CD1c-positive myeloid dendritic cell (primary cell): ENCODE results near the gene FBXO47.

Experiments
- DNase-seq: peaks from one replicate; pipeline ENCODE4 v3.0.0-alpha.2; 2016; ENCODE audit errors: extremely low spot score

Gene FBXO47, protein sequence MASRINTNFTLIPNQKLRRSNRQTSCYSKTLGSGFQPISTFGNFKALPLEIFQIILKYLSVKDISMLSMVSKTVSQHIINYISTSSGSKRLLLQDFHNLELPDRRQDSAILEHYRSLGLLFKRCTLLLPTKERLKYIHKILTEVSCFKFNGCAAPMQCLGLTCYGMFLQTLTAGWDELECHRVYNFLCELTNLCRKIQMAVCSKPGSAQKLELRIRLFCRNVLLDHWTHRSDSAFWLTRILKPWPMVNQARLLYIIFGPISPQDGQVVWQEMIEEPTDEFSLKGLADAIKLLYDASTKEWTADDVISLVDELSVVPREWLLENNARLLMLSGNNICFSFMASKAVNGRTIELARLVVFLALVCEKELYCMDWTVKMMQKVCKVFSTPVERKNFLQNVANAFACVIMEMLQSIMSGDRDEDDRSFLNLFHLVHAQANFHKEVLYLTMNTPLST

DNA sequence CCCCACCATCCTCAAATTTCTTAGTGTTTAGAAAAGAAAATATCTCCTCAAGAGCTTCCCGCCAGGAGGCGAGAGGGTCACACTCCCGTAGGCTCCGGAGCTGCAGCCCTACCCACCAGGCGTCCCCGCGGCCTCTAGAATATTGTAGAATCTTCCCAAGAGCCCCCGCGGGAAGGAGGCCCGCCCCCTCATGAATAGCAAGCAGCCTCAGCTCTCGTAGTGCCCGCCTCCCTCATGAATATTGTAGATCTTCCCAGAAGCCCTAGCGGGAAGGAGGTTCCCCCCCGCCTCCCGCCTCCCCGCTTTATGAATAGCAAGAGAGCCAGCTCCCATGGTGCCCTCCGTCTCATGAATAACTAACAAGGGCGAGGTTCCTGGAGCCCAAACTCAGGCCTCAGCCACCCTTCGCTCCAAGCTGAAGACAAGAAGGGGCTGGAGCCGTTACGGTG lies at the start of gene FBXO47:
TSS of gene FBXO47 (minus strand) at position 114 of the 449 bp plus-strand sequence. CDS start 4,378 bp downstream, outside the sequence.
- peak; percentile 91 for DNase-seq

DNA sequence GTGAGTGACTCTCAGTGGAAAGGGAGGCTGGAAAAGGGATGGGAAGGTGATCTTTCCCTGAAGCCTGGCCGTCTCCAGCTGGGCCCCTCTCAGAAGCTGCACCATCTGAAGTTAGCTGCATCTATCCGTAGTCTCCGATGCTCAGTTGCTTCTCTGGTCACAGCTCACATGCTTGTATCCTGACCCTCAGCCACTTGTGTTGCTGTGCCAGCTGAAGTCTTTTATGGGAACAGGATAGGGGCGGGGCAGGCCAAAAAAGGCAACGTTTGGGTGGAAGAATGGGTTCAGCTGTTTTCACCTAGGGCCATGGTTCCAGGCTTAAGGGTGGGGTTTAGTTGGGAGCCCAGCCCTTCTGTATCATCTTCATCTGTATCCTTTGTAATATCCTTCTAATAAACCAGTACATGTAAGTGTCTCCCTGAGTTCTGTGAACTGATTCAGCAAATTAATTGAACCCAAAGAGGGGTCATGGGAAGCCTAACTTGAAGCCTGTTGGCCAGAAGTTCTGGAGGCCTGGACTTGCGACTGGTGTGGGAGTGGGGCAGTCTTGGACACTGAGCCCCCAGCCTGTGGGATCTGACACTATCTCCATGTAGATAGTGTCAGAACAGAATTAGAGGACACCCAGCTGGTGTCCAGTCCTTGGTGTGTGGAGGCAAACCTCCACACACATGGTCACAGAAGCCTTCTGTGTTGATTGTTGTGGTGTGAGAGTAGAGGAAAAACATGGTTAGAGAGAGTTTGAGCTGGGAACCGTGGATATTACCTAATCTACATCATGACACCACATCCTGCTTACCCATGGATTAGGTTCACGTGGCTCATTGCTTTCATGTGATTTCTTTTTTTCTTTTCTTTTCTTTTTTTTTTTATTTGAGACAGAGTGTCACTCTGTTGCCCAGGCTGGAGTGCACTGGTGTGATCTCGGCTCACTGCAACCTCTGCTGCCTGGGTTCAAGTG lies 49.3 kb upstream of the FBXO47 start:
- DNase-seq, result peak; percentile 6

DNA sequence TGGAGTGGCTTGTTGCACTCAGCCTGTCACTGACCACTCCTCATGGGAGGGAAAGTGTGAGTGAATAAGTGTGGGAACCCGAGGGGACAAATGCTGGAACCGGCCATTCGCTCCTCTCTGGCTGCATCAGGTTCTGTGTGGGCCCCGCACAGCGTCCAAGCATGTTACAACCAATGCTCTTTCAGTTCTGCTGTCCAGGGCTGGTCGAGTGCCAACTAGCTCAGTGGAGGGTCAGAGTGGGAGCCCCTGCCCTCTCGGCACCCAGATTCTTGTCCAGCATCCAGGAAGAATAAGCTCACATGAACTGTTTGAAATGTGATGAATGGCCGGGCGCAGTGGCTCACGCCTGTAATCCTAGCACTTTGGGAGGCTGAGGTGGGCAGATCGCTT lies 48.3 kb upstream of the FBXO47 start:
- DNase-seq, result no peak

DNA sequence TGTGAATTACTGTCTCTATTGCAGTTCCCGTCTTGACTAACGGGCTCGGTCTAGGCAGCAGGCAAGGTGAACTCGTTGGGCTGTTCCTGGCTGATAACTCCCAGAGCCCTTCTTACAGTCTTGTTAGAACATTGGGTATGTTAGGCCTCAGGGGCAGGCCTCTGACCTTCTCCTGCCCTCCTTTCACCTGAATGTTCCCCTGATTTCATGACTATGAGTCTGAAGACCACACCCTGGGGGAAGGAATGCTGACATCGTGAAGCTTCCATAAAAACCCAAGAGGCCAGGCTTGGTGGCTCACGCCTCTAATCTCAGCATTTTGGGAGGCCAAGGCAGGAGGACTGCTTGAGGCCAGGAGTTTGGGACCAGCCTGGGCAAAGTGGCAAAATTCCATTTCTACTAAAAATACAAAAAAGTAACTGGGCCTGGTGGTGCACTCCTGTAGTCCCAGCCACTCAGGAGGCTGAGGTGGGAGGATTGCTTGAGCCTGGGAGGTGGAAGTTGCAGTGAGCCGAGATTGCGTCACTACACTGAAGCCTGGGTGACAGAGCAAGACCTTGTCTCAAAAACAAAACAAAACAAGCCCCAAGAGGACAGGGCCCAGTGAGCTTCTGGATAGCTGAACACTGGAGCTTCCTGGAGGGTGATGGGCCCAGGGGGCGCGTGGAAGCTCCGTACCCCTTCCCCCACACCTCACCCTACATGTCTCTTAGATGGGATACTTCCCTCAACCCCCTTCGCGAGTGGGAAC lies 47.8 kb upstream of the FBXO47 start:
- peak; percentile 53 for DNase-seq

DNA sequence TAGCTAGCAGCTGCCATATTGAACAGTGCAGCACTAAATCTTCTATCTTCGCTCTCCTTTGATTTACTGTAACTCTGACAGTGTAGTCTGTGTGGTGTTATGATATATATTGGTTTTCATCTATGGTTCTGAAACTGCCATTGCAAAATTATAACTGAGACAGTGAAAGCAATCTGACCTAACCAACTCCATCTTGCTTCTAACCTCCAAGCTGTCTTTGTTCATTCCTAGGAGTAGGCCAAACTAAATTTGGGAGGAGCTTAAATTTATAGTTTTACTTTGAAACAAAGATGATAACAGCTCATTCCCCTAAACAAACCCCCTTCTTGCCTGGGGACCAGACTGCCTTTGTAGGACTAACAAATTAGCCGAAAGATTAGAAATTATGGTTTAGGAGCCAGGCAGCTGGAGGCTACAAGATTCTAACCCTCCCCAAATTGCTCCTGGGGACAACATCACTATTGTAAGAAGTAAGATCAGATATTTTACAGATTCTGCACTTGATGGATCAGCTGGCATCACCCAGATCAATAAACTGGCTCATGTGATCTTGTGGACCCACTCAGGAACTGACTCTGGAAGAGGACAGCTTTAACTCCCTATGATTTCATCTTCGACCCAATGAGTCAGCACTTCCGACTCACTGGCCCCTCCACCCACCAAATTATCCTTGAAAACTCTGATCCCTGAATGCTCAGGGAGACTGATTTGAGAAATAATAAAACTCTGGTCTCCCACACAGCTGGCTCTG lies 47.0 kb upstream of the FBXO47 start:
- peak; percentile 45 for DNase-seq

DNA sequence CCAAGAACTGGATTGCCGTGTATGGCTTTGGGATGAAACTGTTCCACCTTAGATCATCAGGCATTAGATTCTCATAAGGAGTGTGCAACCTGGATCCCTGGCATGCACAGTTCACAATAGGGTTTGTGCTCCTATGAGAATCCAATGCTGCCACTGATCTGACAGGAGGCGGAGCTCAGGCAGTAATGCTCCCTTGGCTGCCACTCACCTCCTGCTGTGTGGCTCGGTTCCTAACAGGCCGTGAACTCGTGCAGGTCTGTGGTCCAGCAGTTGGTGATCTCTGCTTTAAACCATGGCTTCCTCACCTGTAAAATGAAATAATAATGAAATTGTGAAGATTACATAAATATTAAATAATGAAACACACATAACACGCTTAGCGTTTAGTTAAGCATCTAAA lies 45.5 kb upstream of the FBXO47 start:
- no peak for DNase-seq

DNA sequence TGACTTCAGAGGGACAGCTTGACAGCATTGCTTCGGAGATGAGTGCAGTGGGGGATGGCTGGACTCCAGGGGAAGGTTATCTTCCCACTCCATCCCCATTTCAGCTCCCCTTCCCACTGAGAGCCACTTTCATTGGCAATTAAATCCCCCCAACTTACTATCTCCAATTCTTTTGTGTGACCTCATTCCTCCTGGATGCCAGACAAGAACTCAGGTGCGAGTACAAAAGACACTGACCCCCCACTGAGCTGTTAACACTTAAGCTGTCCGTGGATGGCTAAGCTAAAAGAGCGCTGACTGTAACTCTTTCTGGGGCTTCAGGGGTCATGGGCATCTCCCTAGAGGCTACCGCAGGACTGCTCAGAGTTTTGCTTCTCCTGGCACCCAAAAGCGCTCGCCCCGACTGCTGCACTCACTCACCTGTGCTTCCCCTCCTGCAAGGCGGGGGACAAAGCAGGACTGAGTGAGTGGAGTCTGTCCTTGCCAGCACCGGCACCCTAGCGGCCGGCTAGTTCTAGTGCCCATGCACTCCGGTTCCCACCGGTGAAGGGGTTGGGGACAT lies 44.8 kb upstream of the FBXO47 start:
- DNase-seq, result no peak

GRCh38 chr17:39009581-39010001 lies 42.4 kb upstream of the FBXO47 start:
- no peak for DNase-seq

GRCh38 chr17:39008633-39009032 lies 41.4 kb upstream of the FBXO47 start:
- DNase-seq, result no peak

DNA sequence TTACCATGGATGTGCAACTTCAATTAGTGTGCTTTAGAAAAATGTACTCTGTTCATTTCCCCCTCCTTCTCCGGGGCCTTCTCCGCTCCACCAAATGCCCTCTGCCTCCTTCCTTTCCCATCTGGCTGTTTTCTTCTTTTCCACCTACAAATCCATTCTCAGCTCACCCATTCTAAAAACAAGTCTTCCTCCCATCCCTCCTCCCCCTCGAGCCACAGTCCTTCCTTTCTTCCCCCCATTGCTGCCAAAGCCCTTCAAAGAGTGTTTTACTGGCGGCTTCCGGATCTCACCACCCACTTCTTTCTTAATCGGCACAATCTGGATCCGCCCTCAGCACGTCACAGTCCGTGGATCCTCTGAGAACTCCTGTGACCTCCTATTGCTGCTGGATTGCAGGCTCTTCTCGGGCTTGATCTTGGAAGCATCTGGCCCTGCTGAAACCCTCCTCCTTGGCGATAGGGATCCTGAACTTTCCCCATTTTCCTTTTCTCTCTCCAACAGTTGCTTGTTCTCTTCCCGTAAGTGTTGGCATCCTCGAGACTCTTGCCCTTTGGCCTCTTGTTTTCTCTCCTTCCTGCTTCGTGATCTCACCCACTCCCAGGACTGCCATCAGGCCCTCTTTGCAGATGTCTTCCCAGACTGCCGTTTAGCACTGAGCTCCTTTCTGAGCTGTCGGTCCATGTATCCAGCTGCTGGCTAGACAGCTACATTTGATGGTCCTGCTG lies 36.0 kb upstream of the FBXO47 start:
- DNase-seq, result peak; percentile 78

GRCh38 chr17:39001703-39002637 lies 34.8 kb upstream of the FBXO47 start:
- DNase-seq, result peak; percentile 94

DNA sequence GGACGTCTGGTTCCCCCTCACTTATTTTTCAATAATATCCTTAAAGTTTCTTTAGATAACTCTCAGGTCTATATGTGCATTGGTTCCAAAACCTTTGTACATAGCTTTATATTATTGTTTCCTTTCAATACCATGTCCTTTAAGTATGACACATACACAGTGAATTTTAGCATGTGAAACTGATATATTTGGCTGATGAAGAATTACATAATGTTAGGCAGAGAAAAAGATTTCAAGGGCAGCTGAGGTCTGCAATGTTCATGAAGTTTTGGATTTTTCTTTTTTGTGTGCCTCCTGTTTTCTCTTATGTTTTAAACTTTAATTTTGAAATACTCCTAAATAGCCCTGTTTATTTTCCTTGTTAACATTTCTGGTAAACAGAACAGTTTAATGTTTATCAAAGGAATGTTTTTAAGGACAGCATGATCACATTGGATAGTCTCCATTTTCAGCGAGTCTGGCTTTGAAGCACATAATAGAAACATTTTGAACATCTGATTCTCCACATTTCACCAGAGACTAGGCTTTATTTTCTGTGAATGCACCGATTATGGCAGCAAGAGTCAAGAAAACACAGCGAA lies 32.9 kb upstream of the FBXO47 start:
- no peak for DNase-seq

- DNase-seq, result no peak
Observed at GRCh38 chr17:38996660-38997337, 29.6 kb upstream of the FBXO47 start.

GRCh38 chr17:38994026-38994425 lies 26.8 kb upstream of the FBXO47 start:
- no peak for DNase-seq

DNA sequence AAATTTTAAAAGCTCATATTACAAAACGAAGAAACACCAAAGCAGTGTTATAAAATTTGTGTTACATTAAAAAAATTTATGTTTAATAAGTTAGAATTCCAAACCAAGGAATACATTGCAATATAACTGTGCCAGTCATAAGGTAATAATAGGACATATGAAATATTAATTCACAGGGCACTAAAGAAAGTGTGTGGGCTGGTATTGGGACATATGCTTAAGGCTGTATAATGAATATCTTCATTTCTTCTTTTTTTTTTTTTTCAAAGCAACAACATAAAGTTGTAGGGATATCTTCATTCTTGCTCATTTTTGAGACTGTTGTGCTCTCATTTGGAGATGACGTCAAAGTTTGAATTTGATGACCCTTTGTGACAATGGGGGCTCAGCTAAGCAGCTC lies 17.5 kb upstream of the FBXO47 start:
- DNase-seq, result peak; percentile 56

DNA sequence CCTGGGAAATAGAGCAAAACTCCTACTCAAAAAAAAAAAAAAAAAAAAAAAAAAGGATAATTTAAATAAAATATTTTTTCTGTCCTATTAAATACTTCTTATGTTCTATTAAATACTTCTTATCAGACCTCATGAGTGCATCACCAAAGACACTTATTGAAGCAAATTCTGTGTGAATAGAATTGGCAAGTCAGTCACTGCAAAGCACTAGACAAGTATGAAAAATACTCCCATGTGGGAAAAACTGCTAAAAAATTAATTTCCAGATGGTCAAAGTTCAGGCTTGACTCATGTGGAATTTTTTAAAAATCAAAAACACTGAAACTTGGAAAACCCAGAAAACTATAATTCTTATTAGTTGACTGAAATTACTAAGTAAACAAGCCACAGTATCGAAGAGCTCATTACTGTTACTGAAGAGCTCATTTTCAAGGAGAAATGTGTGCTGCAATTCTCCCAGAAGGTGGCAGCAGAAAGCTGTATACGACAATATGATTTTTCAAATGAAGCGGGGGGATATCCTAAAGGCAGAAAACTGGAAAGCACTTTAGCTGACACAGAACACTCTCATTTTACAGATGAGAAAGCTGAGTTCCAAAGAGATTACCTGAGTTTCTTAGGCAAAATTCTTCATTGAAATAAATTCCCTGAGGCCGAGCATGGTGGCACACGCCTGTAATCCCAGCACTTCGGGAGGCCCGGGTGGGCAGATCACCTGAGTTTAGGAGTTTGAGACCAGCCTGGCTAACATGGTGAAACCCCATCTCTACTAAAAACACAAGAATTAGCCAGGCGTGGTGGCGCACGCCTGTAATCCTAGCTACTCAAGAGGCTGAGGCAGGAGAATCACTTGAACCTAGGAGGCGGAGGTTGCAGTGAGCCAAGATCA lies 15.9 kb upstream of the FBXO47 start:
- peak; percentile 76 for DNase-seq

GRCh38 chr17:38981636-38982035 lies 14.4 kb upstream of the FBXO47 start:
- no peak for DNase-seq
